Lower leg skin (tissue), 3 donors: ENCODE results near the gene HCST.

ENCODE experiments used
- CTCF ChIP-seq, 3 donors: fragments of 450-650 bp; IDR thresholded peaks; one replicate each; pipeline ENCODE4 v1.5.1; 2016; ENCODE audit warnings: antibody characterized with exemption in 3 of 3, mild to moderate bottlenecking in 3 of 3, moderate library complexity in 2 of 3
- POLR2A ChIP-seq, 2 donors: fragments of 450-650 bp; IDR thresholded peaks; one replicate each; pipeline ENCODE4 v1.6.1; 2016 to 2017; ENCODE audit warnings: antibody characterized with exemption in 2 of 2, mild to moderate bottlenecking in 1 of 2, moderate library complexity in 1 of 2

DNA sequence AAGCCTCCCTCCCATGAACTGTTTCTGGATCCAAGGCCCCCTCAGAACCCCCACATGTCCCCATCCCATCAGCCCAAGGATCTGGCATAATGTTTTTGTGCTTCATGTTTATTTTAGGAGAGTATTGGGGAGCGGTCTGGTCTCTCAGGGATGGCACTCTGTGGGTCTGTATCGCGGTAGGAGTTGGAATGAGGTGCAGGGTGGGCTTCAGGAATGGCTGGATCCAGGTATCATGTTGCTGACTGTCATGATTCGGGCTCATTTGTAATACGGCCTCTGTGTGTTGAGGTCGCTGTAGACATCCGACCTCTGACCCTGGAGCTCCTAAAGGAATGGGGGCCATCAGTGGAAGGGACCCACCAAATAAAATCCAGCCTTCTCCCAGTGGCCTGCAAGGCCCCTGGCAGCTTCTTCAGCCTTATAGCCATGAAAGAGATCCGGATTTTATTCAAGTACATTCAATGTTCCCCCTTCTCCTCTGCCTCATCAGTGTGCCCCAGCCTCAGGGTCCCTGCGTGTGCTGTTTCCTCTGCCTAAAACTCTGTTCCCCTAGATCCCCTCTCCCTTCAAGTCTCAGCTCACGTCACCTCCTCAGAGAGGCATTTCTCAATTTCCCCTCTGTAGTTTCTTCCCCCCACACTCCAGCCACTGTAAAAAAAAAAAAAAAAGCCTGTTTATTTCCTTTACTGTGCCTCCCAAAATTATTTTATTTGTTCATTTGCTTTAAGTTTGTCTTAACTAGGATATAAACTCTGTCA is 2.2 kb downstream of the HCST start:
- TF ChIP-seq CTCF (IDR thresholded peaks at IDR 0.05): no peak
- no peak for TF ChIP-seq POLR2A (IDR thresholded peaks at IDR 0.05)
